ENCODE data around the gene CORO6.

DNA sequence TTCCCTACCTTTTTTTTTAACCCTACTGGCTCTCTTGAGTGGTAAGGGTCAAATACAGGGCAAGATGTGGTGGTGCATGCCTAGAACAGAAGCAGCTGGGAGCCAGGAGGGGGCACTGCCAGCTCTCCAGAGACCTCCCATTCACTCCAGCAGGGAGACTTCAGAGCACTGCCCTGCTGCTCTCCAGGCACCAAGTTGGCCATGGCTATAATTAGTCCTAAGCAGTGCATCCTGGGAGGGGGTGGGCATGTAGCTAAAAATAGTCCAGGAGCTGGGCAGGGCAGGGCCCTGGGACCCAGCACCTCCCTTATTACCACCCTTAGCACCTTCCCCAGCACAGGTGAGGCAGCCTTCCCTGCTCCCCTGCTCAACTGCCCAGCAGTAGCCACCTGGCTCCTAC lies 3.5 kb downstream of the CORO6 start:
- TF ChIP-seq REST (IDR thresholded peaks at IDR 0.05; ENCODE audit: insufficient read depth in 1 of 2, low read depth in 2 of 2, low read length in 2 of 2) = no peak
- TF ChIP-seq TAF1 (IDR thresholded peaks at IDR 0.05; ENCODE audit: borderline replicate concordance, insufficient read depth, low read length) = no peak
- TF ChIP-seq POLR2AphosphoS5 (IDR thresholded peaks at IDR 0.05; ENCODE audit: low read depth, low read length) = no peak
